GM19452 (cell line): ENCODE data around the gene CFAP65.

Source experiments
- ATAC-seq: cut with Tn5 transposase; IDR thresholded peaks from one replicate; pipeline ENCODE4 v1.9.1; 2021; ENCODE audit not compliant: unreplicated experiment

The CFAP65 gene

DNA sequence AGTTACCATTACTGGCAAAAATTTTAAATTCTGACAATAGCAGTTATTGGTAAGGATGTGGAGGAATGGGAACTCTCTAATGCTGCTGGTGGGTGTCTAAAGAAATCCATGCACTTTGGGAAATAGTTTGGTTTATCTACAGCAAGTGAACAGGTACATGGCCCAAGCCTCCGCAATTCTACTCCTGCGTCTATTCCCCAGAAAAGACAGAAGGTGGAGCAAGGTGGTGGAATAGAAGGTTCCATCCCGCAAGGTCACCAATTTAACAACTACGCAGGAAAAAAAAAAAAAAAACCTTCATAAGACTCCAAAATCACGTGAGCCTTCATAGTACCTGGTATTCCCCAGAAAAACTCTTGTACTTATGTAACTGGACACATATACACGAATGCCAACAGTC lies 6.5 kb downstream of the CFAP65 start:
- no peak for ATAC-seq

DNA sequence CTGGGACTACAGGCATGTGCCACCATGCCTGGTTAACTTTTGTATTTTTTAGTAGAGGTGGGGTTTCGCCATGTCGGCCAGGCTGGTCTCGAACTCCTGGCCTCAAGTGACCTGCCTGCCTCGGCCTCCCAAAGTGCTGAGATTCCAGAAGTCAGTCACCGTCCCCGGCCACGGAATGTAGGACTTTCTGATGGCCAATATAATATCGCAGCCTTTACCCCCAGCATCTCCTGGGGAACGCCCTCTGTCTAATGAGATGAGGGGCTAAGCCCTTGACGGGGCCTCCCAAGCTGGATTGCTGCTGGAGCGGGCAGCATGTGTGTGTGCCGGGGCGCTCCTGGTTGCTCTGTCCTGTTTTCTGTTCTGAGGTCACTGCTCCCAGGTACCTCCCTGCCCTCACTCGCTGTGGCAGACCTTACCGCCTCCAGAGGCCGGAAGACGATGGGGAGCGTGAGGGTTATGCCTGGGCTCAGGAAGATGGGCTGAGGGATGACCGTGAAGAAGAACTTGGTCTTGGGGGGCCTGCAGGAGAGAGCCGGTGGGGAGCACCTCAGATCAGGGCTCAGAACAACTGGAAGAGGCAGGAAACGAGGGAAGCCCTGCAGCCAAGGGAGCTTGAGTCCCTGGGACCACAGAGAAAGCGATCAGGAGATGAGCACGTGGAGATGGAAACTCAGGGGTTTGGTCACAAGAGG lies 9.1 kb downstream of the CFAP65 start:
- ATAC-seq = no peak

DNA sequence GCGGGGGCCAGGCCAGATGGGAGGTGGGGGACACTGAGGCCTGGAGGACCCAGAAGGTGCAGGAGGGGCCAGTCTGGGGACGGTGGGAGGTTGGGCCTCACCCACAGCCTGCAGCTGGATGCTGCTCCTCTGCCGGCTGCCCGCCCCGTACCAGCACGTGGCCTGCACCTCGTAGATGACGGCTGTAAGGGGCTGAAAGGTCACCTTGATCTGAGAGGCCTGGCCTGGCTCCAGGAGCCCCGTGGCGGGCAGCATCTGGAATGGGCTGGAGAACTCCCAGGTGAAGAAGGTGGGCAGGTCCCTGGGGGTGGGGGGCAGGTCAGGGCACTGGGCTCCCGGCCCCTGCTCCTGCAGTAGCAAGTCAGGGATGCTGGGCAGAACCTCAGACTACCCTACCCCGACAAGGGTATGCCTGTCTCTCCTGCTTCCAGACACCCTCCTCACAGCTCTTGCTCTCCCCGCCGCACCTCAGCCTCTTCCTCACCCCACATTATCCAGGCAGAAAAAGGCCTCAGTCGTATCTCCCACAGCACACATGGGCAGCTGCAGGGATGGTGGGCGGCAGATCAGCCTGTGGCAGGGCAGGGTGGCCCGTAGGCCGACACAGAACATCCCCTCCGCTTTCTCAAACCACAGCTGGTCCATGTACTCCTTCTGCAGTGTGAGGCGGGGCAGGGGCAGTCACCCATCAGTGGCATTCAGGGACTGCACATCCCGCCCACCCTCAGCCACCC lies 10.1 kb downstream of the CFAP65 start:
- no peak for ATAC-seq

DNA sequence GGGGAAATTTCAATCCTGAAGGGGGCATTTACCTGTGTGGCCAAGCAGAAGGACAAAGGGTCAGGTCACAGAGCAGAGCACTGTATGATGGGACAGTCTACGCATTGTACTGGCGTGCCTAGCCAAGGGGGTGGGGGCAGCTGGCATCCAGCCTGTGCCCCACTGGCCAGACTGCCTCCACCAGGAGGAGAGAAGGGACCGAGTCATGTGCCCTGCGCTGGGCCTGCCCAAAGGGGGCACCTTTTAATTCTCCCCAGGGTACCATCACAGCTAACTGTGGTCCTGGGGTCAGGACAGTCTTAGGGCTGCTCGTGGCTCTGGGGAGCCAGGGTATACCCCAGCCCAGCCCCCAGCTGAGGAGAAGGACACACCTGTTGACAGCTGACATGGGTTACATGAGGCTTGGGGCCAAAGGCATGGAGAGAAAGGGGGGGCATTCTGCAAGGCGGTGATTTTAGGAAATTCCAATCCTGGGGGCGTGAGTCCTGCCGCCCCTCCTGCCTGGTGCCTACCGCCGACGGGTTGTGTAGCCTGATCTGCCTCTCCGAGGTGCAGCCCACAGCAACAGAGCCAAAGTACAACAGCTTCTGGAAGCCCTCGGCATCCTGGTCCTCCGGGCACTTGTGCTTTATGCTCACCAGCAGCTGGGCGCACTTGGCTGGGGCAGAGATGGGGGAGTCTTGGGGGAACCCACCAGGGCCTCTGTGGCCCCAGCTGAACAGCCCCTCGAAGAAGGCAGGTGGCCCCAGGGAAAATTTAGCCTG lies 11.0 kb downstream of the CFAP65 start:
- ATAC-seq = no peak

DNA sequence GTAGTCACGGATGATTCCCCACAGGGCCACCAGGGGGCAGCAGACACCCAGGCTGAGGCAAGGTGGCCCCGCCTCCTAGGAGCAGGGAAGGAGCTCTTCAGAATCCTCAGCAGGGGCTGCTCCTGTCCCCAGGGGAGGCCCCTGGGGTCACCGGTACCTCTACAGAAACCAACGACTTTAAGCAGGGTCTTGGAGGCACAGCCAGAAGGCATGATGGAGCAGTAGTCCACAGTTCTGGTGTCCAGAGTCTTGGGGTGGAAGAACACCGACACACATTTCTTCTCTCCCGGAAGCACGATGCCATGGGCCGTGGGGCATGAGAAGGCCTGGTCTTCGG lies 11.5 kb downstream of the CFAP65 start:
- ATAC-seq = no peak

DNA sequence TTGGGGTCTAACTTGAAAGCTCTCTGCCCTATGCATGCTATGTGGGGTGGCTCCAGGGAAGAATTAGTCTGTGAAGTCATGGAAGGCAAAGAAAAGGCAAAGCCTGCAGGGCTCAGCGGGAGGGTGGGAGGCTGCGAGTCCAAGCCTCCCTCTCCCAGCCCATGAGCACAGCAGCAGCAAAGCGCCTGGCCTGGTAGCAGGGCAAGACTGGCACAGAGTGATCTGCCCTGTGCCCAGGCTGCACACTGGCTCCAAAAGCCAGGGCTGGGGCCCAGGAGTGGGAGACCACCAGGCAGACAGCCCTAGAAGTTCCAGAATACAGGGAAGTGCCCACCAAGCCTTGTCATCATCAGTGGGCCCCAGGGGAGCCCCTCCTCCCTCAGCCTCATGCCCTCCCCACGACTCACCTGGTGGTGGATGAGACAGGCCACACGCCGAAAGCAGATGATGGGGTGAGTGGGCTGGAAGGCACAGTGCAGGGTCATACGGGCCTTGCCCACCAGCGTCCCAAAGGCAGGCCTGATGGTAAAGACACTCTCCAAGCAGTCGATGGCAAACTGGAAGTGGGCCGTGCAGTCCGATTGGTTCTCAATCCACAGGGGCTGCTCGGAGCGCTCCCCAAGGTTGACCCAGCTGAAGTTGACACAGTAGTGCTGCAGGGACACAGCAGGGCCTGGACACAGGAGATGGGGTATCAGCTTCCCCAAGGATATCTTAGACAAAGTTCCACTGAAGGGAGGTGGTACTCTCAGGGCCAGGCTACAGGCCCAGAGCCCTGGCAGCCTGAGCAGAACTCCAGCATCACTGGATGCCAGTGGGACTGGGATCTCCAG lies 12.1 kb downstream of the CFAP65 start:
- ATAC-seq = no peak

DNA sequence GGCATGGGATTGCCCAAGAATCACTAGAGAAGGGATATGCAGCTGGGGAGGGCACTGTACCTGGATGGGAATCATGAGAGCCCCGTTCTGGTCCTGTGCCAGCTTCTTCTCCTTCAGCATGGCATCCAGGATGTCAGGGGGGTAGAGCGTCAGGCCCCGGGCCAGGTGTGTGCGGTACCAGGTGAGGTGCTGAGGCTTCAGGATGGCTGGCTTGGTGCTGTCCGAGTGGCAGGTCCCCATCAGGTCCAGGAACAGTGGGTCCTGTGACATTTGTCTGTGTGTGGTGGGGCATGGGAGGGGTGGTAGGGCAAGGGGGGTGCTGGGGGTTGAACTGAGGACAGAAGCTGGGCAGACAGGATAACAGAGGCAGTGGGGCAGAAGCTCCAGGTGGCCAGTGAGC lies 13.2 kb downstream of the CFAP65 start:
- no peak for ATAC-seq

DNA sequence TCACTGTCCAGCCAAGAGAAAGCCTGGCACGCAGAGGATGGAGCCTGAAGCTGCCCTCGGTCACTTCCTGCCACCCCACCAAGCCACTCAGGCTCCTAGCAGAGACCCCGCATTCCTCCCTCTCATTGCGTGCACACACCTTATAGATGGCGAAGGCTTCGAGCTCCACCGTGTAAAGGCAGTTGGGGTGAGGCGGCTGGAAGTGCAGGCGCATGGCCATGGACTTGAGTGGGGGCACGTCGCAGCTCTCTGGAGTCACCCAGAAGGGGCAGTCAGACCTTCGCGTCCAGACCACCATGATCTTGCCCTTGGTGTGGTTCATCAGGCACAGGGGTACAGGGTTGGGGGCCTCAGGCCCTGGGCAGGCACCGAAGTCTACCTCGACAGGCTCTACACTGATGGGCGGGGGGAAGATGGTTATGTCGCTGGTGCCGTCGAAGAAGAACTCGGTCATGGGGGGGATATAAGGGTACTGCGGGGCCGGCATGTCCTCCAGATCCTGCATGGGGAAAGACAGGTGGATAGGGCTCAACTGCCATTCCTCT lies 13.7 kb downstream of the CFAP65 start:
- no peak for ATAC-seq

DNA sequence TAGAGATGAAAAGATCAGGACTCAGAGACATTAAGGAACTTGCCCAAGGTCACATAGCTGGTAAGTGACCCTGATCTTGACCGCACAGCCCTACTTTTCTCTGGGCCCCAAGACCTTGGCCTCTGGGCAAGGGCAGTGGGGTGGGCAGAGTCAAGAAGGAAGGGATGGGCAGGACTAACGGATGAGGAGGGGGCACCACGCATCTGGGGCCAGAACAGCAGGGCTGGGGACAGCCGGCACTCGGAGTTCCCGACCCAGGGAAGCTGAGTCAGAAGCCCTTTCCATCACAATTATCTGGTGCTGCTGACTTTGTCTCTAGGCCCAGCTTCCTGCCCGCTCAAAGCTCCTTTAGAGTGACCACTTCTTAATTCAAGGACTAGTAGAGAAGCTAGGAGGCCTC lies 14.4 kb downstream of the CFAP65 start:
- ATAC-seq = no peak

DNA sequence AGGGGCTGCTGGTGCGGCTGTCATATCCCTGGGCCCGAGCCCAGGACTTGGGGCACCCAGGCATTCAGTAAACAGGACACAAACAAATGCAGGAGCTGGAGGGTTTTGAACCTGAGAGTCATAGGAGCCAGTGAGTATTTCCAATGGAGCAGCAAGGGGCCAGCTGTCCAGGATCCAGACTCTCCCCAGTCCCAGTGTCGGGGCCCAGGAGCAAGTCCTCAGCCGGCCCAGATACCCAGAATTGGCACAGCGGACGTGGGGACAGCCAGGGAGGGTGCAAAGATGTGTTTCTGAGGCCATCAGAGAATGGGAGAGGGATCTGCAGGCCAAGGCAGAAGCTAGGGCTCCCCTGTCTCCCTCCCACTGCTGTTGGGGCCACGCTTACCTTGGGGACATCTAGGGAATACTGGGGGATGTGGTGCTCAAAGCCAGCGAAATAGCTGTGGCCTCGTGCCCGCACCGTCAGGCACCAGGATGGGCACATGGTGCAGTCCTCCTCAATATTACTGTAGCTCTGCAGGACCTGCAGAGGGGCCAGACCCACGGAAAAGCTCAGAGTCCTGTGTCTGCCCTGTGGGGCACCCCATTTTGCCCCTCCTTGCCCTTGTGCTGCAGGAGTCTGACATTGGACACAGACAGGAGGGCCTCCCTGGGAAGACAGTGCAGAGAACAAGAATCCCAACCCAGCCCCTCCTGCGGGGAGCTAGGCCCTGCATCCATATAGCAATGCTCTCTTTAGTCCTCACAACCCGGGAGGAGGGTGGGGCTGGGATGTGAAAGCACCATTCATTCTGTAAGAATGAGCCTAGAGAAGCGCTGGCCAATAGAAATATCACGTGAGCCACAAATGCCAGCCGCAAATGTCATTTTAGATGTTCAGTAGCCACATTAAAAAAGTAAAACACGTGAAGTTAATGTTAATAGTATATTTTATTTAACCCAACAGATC lies 15.4 kb downstream of the CFAP65 start:
- ATAC-seq = no peak

DNA sequence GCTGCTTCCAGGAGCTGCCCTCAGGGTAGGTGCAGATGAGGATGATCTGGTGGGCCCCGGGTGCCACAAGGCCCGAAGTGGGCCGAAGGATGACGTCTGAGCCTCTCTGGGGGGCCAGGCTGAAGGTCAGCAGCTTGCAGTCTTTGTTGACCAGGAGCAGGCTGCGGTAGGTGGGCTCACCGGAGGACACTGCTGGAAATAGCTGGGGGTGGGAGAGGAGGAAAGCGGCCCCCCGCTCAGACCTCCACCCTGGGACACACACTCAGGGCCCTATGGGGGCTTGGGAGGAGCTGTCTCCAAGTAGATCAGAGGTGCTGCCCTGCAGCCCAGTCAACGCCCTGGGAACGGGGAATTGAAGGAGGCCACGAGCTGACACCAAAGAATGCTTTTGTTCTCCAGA lies 17.3 kb downstream of the CFAP65 start:
- no peak for ATAC-seq

DNA sequence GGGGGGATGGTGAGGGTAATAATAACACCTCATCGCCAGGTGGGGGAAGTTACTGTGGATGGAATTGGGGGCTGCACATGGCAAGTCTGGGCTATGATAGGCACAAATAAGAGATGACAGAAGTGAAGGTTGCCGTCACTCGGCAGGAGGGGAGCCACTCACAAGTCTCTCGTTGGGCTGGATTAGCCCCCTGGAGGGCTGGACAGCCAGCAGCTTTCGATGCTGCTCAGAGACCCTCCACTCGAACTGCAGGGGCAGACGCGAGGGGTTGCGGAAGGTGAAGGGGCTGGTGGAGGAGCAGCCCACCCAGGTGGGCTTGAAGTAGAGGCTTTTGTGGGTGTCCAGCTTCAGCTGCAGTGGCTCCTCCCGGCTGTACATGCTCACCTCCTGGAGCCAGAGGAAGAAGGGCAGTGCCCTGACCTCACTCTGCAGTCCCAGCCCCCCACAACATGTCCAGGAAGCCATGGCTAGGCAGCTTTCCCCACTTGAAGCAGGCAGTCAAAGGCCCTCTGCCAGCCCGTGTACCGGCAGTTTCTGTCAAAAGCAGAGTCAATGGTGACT lies 18.2 kb downstream of the CFAP65 start:
- ATAC-seq = no peak

DNA sequence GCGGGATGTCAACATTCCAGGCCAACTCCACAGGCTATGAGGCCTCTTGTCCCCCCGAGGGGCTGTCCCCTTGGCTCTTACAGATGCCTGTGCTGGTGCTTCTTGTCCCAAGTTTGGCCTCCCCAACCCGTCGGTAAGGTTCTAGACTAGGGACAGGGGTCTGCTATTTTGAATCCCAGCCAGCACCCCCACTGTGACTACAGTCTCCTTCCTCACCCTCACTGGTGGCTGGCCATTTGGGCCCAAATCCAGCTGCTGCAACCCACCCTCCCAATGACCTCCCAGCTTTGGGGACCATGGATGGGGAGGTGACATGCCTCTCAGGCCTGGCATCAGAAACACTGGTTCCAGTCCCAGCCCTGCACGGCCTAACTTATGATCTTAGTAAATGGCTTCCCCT lies 18.7 kb downstream of the CFAP65 start:
- ATAC-seq = no peak

DNA sequence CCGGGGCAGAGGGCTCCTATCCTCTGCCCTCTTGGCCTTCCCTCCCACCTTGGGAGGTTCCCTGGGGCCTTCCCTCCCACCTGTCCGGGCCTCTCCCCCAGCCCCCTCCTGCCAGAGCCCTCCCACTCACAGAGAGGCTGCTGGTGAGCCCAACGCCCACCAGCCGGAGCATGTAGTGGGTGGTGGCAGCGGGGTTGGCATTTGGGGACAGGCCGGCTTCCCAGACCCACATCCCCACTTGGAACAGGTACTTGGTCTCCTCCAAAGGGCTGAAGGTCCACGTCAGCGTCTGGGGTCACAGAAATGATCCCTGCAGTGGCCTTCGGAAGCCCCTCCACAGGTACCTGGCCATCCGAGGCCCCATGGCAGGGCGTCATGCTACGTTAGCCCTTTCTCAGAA lies 19.3 kb downstream of the CFAP65 start:
- no peak for ATAC-seq

DNA sequence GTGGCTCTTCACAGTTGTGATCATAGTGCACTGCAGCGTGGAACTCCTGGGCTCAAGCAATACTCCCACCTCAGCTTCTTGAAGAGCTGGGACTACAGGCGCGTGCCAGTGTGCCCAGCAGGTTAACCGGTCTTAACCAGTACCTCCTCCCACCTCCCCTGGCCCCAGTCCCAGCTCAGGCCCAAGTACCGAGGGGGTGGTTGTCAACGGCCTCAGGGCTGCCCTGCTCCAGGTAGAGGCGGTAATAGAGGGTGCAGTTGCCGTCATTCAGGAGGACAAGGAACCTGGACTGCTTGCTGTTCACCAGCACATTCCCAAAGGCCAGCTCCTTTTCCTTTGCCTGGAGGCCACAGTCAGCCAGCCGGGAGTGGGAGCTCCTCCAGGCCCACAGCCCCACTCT lies 19.7 kb downstream of the CFAP65 start:
- no peak for ATAC-seq

DNA sequence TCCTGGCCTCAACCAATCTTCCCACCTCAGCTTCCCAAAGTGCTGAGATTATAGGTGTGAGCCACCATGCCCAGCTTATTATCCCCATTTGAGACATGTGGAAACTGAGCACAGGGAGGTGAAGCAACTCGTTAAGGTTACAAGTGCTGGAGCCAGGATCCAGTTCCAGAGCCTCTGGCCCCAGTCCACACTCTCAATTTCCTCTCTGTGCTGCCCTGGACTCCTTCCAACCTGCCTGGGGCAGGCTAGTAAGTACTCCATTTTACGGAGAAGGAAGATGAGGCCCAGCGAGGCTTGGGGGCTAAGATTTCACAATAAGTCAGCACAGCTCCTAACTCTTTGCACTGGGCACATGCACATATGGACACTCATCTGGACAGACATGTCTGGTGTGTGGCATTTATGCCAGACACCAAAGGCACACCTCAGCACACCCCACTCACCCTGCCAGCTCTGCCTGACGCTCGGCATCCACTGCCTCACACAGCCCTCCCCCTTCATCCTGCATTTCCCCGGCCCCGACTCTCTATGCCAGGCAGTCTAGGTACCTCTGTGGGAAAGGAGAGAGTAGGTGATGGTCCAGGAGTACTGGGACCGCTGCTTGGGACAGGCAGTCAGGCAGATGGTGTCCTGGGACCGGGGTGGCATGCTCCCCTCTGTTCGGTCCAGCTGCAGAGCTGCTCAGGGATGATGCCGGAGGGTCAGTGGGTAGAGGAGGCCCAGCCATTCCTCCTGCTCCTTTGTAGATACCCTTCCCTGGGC lies 20.5 kb downstream of the CFAP65 start:
- no peak for ATAC-seq

DNA sequence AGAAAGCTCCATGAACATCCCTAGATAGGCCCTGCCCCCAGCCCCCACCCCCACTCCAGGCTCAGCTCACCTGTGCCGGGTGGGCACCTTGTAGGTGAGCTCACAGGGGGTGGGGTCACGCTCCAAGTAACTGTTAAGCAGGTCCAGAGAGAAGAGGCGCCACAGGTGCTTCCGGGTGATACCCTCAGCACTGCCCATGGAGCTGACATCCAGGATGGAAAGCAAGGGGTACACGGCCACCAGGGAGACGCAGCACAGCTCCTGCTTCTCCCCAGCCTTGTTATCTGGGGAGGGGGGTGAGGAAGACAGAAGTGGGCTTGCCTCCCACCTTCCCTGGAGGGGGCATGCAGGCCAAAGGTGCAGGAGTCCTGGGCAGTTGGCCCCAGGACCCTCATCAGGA lies 21.9 kb downstream of the CFAP65 start:
- ATAC-seq = no peak

DNA sequence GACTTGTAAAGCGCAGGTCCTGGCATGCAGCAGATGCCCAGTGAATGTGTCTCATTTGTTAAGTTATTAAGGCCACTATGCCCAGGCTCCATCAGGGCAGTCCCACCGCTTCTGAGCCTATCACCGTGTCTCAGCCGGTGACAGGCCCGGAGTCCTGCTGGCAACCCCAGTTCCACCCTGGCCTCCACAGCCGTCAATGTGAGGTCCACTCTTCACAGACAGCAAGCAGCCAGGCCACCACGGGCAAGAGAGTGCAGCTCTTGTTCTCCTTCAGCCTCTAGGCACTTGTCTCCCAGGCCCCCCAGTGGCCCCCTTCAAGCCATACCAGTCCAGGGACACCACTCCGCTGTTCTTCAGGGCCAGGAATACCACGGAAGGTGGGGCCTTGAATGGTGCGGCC lies 22.6 kb downstream of the CFAP65 start:
- no peak for ATAC-seq

DNA sequence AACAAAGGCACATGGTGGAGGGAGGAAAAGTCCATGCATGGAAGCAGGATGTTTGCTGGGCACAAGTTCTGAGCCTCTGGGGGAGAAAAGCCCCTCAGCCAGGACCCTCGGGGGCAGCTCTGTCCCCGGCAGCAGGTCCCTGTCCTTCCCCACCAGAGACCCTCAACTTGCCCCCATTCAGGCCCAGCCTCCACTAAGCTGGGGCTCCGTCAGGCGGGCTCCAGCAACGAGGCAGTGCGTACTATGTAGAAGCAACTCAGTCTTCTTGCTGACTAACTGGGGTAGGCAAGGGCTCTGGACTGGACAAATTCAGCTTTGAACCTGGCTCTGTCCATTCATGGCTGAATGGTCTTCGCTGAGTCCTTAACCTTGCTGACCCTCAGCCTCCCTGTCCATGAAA lies 23.0 kb downstream of the CFAP65 start:
- ATAC-seq = no peak
